ENCODE measurements around the gene TPRN.

DNA sequence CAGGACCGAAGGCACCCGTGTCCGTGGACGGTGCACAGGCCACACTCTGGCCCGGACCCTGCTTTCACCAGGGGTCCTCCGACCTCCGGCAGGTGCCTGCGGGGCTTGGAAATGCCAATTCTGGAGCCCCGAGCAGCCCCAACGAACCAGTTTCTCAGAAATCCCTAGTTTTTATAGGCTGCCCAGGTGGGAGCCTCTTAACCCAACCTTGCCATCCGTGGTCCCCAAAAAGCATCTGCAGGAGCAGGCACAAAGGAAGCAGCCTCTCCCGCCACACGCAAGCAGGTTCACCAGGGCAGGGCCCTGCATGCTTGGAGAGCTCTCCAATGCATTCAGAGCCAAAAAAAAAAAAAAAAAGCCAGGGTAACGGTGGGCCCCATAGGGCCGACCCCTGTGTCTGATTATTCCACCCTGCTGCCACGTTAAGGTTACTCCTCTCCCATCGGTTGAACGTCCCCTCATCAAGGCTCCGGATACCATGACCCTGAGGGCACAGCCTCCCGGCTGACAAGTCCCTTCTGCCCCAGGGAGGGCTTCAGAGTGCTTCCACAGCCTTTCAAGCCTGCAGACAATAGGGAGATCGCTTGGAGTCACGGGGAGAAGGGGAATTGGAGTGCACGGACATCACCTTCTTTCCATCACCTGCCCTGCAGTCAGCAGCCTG is 796 bp upstream of the TPRN start:
- TF ChIP-seq, protein P1, sequence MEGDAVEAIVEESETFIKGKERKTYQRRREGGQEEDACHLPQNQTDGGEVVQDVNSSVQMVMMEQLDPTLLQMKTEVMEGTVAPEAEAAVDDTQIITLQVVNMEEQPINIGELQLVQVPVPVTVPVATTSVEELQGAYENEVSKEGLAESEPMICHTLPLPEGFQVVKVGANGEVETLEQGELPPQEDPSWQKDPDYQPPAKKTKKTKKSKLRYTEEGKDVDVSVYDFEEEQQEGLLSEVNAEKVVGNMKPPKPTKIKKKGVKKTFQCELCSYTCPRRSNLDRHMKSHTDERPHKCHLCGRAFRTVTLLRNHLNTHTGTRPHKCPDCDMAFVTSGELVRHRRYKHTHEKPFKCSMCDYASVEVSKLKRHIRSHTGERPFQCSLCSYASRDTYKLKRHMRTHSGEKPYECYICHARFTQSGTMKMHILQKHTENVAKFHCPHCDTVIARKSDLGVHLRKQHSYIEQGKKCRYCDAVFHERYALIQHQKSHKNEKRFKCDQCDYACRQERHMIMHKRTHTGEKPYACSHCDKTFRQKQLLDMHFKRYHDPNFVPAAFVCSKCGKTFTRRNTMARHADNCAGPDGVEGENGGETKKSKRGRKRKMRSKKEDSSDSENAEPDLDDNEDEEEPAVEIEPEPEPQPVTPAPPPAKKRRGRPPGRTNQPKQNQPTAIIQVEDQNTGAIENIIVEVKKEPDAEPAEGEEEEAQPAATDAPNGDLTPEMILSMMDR (IDR thresholded peaks at IDR 0.05; ENCODE audit: low read depth, low read length): no peak
- TF ChIP-seq, protein P2, sequence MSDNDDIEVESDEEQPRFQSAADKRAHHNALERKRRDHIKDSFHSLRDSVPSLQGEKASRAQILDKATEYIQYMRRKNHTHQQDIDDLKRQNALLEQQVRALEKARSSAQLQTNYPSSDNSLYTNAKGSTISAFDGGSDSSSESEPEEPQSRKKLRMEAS (IDR thresholded peaks at IDR 0.05; ENCODE audit: low read depth, low read length): no peak
